ENCODE results near the gene HEXD. TPM values are rescaled to one million over a fixed set of nuclear protein-coding genes. Genes with fewer than 3 reads are reported as not detected.

The HEXD gene
- total and polyA plus RNA-seq, 2 of the 8 experiments (the other 6 are each of a cell fraction or from before 2014, with no cell fraction given): 20.6 to 21.8 TPM

DNA sequence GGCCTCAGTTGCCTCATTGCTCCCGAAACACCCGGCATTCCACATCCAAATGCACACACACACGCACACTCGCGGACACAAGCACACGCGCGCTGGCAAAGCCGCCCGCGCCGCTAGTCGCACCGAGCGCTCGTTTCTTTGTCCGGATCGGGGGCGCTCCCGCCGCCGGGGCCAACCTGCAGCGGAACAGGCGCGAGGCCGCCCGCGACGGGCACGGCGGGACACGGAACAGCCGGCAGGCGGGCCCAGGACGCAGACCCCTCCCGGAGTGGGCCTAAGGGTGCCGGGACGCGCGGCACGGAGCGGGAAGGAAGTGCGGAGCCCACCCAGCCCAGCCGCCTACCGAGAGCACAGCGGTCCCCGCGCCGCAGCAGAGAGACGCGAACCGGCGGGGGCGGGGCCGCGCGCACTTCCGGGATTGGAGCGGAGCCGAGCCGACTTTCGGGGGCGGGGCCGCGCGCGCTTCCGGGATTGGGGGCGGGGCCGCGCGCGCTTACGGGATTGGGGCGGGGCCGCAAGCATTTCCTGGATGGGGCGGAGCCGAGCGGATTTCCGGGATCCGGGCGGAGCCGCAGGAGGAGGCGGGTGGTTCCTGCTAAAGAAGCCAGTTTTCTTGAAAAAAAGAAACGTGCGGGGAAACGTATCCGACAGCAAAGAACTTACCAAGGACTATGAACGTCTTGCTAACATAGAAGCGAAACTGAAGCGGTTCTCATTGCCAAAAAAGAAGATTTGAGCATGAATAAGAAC is 32.4 kb downstream of the HEXD start, which contains the start of gene CYBC1 (continued):
- TF ChIP-seq, protein P1, sequence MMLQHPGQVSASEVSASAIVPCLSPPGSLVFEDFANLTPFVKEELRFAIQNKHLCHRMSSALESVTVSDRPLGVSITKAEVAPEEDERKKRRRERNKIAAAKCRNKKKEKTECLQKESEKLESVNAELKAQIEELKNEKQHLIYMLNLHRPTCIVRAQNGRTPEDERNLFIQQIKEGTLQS (IDR thresholded peaks at IDR 0.05; ENCODE audit: insufficient read depth, low read depth, low read length): no peak
- TF ChIP-seq PHF8 (conservative IDR thresholded peaks at IDR 0.05; ENCODE audit: low read depth, low read length): peak; percentile 84
- peak in 1 of 2 experiments; percentile 86; a peak in 1 of 4 replicates for TF ChIP-seq HDAC2 (IDR thresholded peaks at IDR 0.05; ENCODE audit: borderline replicate concordance in 1 of 2, low read depth in 2 of 2, low read length in 2 of 2)
- TF ChIP-seq ASH2L (IDR thresholded peaks at IDR 0.05; ENCODE audit: low read length): peak; percentile 54
- TF ChIP-seq SP1 (IDR thresholded peaks at IDR 0.05; ENCODE audit: low read depth, low read length): no peak
